NK-92 (cell line): Measurements from ENCODE around the gene ATP6V0B.

Source experiments
- DNase-seq: peaks from one replicate; lab custom pipeline; 2025; ENCODE audit not compliant: unreplicated experiment; lab: John Stamatoyannopoulos, UW

Gene ATP6V0B

GRCh38 chr1:43945674-43946235, 29.0 kb upstream of the ATP6V0B start:
- no peak for DNase-seq

- no peak for DNase-seq
Observed at GRCh38 chr1:43946236-43947060, 28.3 kb upstream of the ATP6V0B start, which contains the start of gene IPO13. TSS of gene IPO13 (plus strand) at chr1:43946950. CDS start at chr1:43947601, 651 bp downstream.

- no peak for DNase-seq
Observed at GRCh38 chr1:43947061-43947873, 27.5 kb upstream of the ATP6V0B start.

- DNase-seq = no peak
Observed at GRCh38 chr1:43947874-43948437, 26.8 kb upstream of the ATP6V0B start.

- DNase-seq = no peak
Observed at GRCh38 chr1:43949678-43950077, 25.1 kb upstream of the ATP6V0B start.

GRCh38 chr1:43951021-43951985, 23.5 kb upstream of the ATP6V0B start:
- DNase-seq = no peak

- DNase-seq = no peak
Observed at GRCh38 chr1:43952731-43953346, 21.9 kb upstream of the ATP6V0B start.

- DNase-seq = no peak
Observed at GRCh38 chr1:43953361-43953760, 21.4 kb upstream of the ATP6V0B start.

- no peak for DNase-seq
Observed at GRCh38 chr1:43954036-43954435, 20.7 kb upstream of the ATP6V0B start.

- no peak for DNase-seq
Observed at GRCh38 chr1:43956234-43956633, 18.5 kb upstream of the ATP6V0B start.

GRCh38 chr1:43957407-43958040, 17.2 kb upstream of the ATP6V0B start:
- no peak for DNase-seq

- DNase-seq = no peak
Observed at GRCh38 chr1:43958351-43959255, 16.2 kb upstream of the ATP6V0B start.

- DNase-seq = no peak
Observed at GRCh38 chr1:43960798-43961197, 14.0 kb upstream of the ATP6V0B start.

- DNase-seq = no peak
Observed at GRCh38 chr1:43961692-43962091, 13.1 kb upstream of the ATP6V0B start.

GRCh38 chr1:43962324-43962723, 12.4 kb upstream of the ATP6V0B start:
- DNase-seq = no peak

- DNase-seq = no peak
Observed at GRCh38 chr1:43963006-43963405, 11.8 kb upstream of the ATP6V0B start.

GRCh38 chr1:43963890-43964289, 10.9 kb upstream of the ATP6V0B start:
- no peak for DNase-seq

GRCh38 chr1:43965316-43965715, 9.4 kb upstream of the ATP6V0B start:
- DNase-seq = no peak
